CD4-positive, CD25-positive, alpha-beta regulatory T cell (primary cell): ENCODE data around the gene SH3BP2. TPM values are rescaled to one million over a fixed set of nuclear protein-coding genes. Genes with fewer than 3 reads are reported as not detected.

Experiments used
- ATAC-seq, 2 donors: fragments of 150-1000 bp; cut with Tn5 transposase; one replicate each; pipeline ENCODE4 v1.10.0; 2021; ENCODE audit warnings: low read depth in 2 of 2, moderate number of reproducible peaks in 2 of 2, moderate library complexity in 1 of 2
- DNase-seq, 3 donors: peaks; one replicate each; pipeline versions ENCODE4 v3.0.0 to v3.0.0-alpha.2; 2012 to 2022; ENCODE audit warnings: mixed read lengths in 1 of 3
- H3K27ac ChIP-seq: one replicate; pipeline ENCODE4 v1.7.0; 2013; ENCODE audit warnings: mild to moderate bottlenecking, low read length; ENCODE audit not compliant: insufficient read depth, poor library complexity, severe bottlenecking
- H3K27me3 ChIP-seq: one replicate; pipeline ENCODE4 v1.7.0; 2013; ENCODE audit warnings: low read length; ENCODE audit not compliant: control insufficient read depth, insufficient read depth
- H3K36me3 ChIP-seq: one replicate; pipeline ENCODE4 v1.7.0; 2013; ENCODE audit warnings: mild to moderate bottlenecking, low read length, moderate library complexity; ENCODE audit not compliant: control insufficient read depth, insufficient read depth
- H3K4me1 ChIP-seq: 2 replicates; pipeline ENCODE4 v1.7.0; 2013; ENCODE audit warnings: mild to moderate bottlenecking, low read length; ENCODE audit not compliant: insufficient read depth, control insufficient read depth, poor library complexity, severe bottlenecking
- H3K4me3 ChIP-seq: one replicate; pipeline ENCODE4 v1.7.0; 2013; ENCODE audit warnings: low read depth, mild to moderate bottlenecking, low read length, moderate library complexity
- H3K9me3 ChIP-seq, 2 experiments: 1 replicate in 1 of 2; 2 replicates in 1 of 2; pipeline ENCODE4 v1.7.0; 2013; ENCODE audit warnings: low read length in 2 of 2, mild to moderate bottlenecking in 1 of 2, moderate library complexity in 1 of 2; ENCODE audit not compliant: control insufficient read depth in 2 of 2
- H3K27ac Mint-ChIP-seq, 3 donors: one replicate each; pipeline ENCODE4 v1.8.0; 2020 to 2022; ENCODE audit warnings: mild to moderate bottlenecking in 3 of 3, mixed read lengths in 3 of 3, moderate library complexity in 2 of 3
- H3K27me3 Mint-ChIP-seq: one replicate; pipeline ENCODE4 v1.8.0; 2022; ENCODE audit warnings: mild to moderate bottlenecking, mixed read lengths
- H3K36me3 Mint-ChIP-seq: one replicate; pipeline ENCODE4 v1.8.0; 2020; ENCODE audit warnings: mixed read lengths
- H3K4me1 Mint-ChIP-seq, 4 donors: one replicate each; pipeline ENCODE4 v1.8.0; 2020 to 2022; ENCODE audit warnings: mixed read lengths in 4 of 4, mild to moderate bottlenecking in 1 of 4
- H3K4me3 Mint-ChIP-seq, 4 donors: one replicate each; pipeline ENCODE4 v1.8.0; 2020 to 2022; ENCODE audit warnings: mild to moderate bottlenecking in 4 of 4, mixed read lengths in 4 of 4, moderate library complexity in 3 of 4
- H3K9me3 Mint-ChIP-seq, 7 donors: one replicate each; pipeline ENCODE4 v1.8.0; 2020 to 2022; ENCODE audit warnings: mixed read lengths in 7 of 7, mild to moderate bottlenecking in 3 of 7, moderate library complexity in 2 of 7
- polyA plus RNA-seq, 4 donors: library from polyadenylated mRNA; unstranded; fragments of 300-500 nt; fragmentation: Illumina TruSeq; gene quantifications; one replicate each; pipeline ENCODE4 v1.2.3, GENCODE V29; 2021
- total RNA-seq: library from RNA; stranded (reverse); gene quantifications from one replicate; pipeline ENCODE4 v1.2.3, GENCODE V29; 2022

The SH3BP2 gene
- total and polyA plus RNA-seq, 5 donors from 2014 or later, result 7.6 to 61.7 (median 8.5) TPM

DNA sequence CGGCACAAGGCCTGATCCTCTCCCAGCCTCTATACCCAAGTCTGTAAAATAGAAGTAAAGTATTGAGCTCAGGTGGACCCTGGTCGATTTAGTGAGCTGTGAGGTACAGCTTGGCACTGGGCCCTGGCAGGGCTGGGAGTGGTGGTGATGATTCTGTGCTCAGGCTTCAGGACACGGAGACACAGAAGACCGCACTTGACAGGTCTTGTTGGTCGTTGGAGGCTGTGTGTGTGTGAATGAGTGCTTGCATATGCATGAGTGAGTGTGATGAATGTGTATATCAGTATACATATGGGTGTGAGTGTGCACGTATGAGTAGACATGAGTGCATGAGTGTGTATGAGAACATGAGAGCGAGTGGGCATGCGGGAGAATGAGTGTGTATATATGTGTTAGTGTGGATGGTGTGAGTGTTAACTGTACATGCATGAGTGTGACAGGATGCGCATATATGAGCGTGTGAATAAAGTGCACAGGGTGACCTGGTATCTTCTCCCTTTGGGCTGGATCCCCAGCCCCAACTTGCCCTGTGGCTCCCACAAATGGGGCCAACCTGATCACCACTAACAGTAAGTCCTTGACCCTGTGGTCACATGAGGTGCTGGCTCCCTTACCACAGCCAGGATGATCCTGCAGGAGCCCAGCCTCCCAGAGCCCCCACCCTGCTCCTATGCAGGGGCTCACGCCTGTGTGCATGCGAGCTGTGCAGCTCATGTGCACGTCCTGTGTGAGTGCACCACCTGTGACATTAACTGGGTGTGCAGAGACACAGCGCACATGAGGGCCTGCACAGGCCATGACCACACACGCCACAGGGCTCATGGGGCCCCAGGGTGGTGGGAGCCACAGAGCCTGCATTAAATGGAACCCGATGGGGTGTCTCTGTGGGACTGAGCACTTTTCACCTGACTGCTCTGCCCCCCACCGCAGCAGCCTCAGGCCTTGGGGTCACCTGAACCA, 20.8 kb downstream of the SH3BP2 start:
- H3K9me3 Mint-ChIP-seq, result no peaks in the 10 kb centered on the region
- no peaks in the 10 kb centered on the region for H3K27me3 Mint-ChIP-seq
- peak overlapping the region; percentile 85 for H3K4me3 ChIP-seq
- H3K36me3 Mint-ChIP-seq, result no peaks in the 10 kb centered on the region
- peak overlapping the region; percentile 88 to 98 (median 96) for H3K4me3 Mint-ChIP-seq
- peaks cover 5 to 63% (median 42%) of the 10 kb centered on the region in 4 donors for H3K4me1 Mint-ChIP-seq
- peak overlapping the region; percentile 87 for H3K27ac ChIP-seq
- H3K4me1 ChIP-seq, result peaks cover 62% of the 10 kb centered on the region
- ATAC-seq, result no peak
- no peak for DNase-seq
- H3K27me3 ChIP-seq, result no peaks in the 10 kb centered on the region
- H3K27ac Mint-ChIP-seq, result peak overlapping the region; percentile 61 to 99 (median 96)
- H3K9me3 ChIP-seq, result no peaks in the 10 kb centered on the region
- H3K36me3 ChIP-seq, result no peaks in the 10 kb centered on the region

DNA sequence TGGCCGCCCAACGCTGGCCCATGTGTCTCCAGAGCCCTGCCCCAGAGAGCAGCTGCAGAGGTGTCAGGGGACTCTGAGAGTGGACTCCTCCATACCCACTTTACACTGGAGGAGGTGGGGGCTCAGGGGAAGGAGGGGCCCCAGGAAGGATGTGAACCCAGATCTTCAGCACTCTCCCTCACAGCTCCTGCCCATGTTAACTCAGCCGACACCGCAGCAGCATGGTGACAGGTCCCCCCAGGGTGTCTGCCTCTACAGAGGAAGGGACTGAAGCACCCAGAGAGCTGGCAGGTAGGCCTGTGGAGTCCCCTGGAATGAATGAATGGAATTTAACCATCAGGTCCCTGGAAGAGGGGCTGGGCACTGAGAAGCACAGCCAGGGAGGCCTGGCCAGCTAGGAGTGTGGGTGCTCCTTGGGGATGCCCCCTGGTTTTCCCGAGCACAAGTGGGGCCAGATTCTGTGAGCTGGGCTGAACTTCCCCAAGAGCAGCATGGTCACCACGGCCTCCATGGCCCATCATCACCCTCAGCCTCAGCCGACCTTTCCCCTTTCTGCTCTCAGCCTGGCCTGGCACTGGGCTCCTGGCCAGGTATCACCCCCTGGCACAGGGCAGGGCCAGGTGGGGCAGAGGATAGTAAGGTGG, 21.9 kb downstream of the SH3BP2 start:
- no peaks in the 10 kb centered on the region for H3K27me3 Mint-ChIP-seq
- no peak for ATAC-seq

DNA sequence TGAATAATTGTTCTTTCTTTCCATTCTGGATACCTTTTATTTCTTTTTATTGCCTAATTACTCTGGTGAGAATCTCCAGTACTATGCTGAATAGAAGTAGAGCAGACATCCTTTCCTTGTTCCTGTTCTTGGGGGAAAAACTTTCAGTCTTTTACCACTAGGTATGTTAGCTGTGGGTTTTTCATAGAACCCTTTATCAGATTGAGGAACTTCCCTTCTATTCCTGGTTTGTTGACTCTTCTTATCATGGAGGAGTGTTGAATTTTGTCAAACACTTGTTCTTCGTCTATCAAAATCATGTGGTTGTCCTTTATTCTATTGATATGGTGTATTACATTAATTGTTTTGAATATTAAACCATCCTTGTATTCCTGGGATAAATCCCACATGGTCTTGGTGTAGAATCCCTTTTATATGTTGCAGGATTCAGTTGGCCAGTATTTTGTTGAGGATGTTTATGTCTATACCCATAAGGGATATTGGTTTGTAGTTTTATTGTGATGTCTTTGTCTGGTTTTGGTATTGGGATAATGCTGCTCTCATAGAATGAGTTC, 23.6 kb downstream of the SH3BP2 start:
- H3K36me3 ChIP-seq, result peaks cover 8% of the 10 kb centered on the region
- DNase-seq (no peak), ATAC-seq (no peak)
- H3K27me3 ChIP-seq, result no peaks in the 10 kb centered on the region
- Mint-ChIP-seq H3K9me3 (no peaks in the 10 kb centered on the region), H3K27ac (peak overlapping the region; percentile 83 to 90 (median 89)), H3K27me3 (no peaks in the 10 kb centered on the region), H3K4me3 (peak overlapping the region; percentile 83 to 92 (median 90)), H3K4me1 (peaks cover 5 to 76% (median 45%) of the 10 kb centered on the region in 4 donors), H3K36me3 (no peaks in the 10 kb centered on the region)
- peaks cover 65% of the 10 kb centered on the region for H3K4me1 ChIP-seq
- peak overlapping the region; percentile 1 for H3K27ac ChIP-seq
- H3K4me3 ChIP-seq, result no peak overlapping the region
- no peaks in the 10 kb centered on the region for H3K9me3 ChIP-seq

More for the DNA sequence above, 21.9 kb downstream of the SH3BP2 start:
- Mint-ChIP-seq H3K4me1 (peaks cover 5 to 73% (median 48%) of the 10 kb centered on the region in 4 donors), H3K9me3 (no peaks in the 10 kb centered on the region), H3K36me3 (no peaks in the 10 kb centered on the region), H3K4me3 (peak overlapping the region; percentile 88 to 98 (median 96)), H3K27ac (peak overlapping the region; percentile 43 to 99 (median 96))
- Histone ChIP-seq H3K36me3 (no peaks in the 10 kb centered on the region), H3K4me3 (no peak overlapping the region), H3K9me3 (no peaks in the 10 kb centered on the region), H3K4me1 (peaks cover 70% of the 10 kb centered on the region), H3K27me3 (no peaks in the 10 kb centered on the region), H3K27ac (peak overlapping the region; percentile 41)
- no peak for DNase-seq

DNA sequence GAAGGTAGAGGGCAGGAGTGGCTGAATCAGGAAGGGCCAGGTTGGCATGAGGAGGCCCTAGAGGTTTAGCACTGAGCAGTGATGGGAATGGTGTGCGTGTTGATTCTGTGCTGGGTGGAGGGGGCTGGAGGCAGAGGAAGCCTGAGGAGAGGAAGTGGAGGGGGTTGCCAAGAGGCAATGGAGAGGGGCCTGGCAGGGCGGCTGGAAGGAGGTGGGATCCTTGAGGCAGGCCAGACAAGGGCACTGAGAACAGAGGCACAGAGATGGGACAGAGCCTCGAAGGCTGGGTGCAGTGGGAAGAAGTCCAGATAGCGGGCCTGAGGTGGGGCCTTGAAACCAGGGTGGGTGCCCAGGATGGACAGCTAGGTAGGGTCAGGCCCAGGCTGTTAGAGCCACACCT, 24.3 kb downstream of the SH3BP2 start:
- Histone ChIP-seq H3K27me3 (no peaks in the 10 kb centered on the region), H3K36me3 (peaks cover 8% of the 10 kb centered on the region), H3K27ac (peak overlapping the region; percentile 1), H3K4me1 (peaks cover 59% of the 10 kb centered on the region), H3K9me3 (no peaks in the 10 kb centered on the region), H3K4me3 (no peak overlapping the region)
- Mint-ChIP-seq H3K4me1 (peaks cover 5 to 72% (median 39%) of the 10 kb centered on the region in 4 donors), H3K27me3 (no peaks in the 10 kb centered on the region), H3K9me3 (no peaks in the 10 kb centered on the region), H3K36me3 (no peaks in the 10 kb centered on the region), H3K4me3 (peak overlapping the region; percentile 83 to 92 (median 90)), H3K27ac (peak overlapping the region; percentile 89 to 94 (median 90))
- DNase-seq, result no peak
- ATAC-seq, result no peak

DNA sequence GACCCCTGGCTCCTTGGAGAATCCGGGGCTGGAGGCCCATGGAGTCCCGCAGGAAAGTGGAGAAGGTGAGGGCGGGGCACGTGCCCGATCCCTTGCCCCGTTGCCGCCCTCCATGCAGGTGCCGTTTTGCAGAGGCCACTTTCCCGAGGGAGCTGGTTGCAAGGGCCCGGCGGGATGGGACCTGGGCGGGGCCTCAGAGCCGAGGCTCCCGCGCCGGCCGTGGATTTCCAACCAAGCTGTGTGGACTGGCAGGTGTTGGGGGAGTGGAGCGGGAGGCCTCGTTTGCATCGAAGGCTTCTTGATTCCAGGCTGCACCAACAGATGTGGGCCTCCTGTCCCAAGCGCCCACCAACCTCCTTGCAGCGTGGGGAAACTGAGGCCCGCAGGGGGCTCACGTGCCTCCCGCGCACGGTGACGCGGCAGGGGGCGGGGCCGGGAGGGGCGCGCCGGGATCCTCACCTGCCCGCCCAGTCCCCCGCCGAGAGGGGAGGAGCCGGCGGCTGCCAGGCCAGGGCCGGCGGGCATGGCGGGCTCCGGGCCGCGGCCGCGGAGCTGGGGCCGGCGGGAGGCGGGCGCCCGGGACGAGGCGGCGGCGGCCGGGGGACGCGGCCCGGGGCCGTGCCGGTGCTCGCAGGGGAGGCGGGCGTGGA, 24.9 kb downstream of the SH3BP2 start:
- Histone ChIP-seq H3K36me3 (peaks cover 12% of the 10 kb centered on the region), H3K9me3 (no peaks in the 10 kb centered on the region), H3K4me1 (peaks cover 55% of the 10 kb centered on the region), H3K27ac (peak overlapping the region; percentile 33), H3K4me3 (no peak overlapping the region), H3K27me3 (no peaks in the 10 kb centered on the region)
- no peaks in the 10 kb centered on the region for H3K27me3 Mint-ChIP-seq
- H3K27ac Mint-ChIP-seq, result peak overlapping the region in 2 of 3 donors; percentile 89 to 94
- no peaks in the 10 kb centered on the region for H3K36me3 Mint-ChIP-seq
- ATAC-seq (peak; percentile 10 to 30), DNase-seq (no peak)
- H3K9me3 Mint-ChIP-seq, result no peaks in the 10 kb centered on the region
- H3K4me3 Mint-ChIP-seq, result peak overlapping the region; percentile 66 to 92 (median 86)
- peaks cover 5 to 69% (median 38%) of the 10 kb centered on the region in 4 donors for H3K4me1 Mint-ChIP-seq

DNA sequence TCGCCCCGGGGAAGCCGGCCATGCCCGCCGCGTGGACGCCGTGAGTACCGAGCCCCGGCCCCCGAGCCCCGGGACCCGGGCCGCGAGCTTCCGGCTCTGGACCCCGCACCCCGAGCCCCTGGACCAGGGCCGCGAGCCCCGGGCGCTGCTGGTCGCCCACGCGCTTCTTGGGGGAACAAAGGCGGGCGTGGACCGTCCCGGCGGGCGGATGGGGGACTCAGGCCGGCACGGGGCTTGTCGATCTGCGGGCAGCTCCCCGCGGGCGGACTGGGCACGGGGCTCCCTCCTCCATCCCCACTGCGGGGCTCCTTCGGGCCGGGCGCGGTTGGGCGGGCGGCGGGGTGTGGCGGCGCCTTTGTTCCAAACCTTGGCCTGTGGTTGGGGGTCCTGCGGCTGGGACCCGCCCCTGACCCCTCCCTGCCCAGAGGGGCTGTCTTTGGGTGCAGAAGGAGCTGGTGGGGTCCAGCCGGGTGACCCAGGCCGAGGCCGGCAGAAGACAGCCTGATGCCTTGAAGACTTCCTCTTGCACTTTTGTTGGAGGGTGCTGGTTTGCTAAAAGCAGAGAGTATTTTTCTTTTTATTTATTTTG, 25.6 kb downstream of the SH3BP2 start:
- peak overlapping the region; percentile 78 to 87 (median 82) for H3K4me3 Mint-ChIP-seq

More for the DNA sequence above, 25.6 kb downstream of the SH3BP2 start:
- Histone ChIP-seq H3K36me3 (peaks cover 12% of the 10 kb centered on the region), H3K9me3 (no peaks in the 10 kb centered on the region), H3K27me3 (no peaks in the 10 kb centered on the region), H3K4me3 (peak overlapping the region; percentile 32), H3K27ac (peak overlapping the region; percentile 33), H3K4me1 (peaks cover 52% of the 10 kb centered on the region)
- Mint-ChIP-seq H3K4me1 (peaks cover 4 to 63% (median 36%) of the 10 kb centered on the region in 4 donors), H3K27me3 (no peaks in the 10 kb centered on the region), H3K36me3 (no peaks in the 10 kb centered on the region), H3K27ac (peak overlapping the region; percentile 26 to 68 (median 36)), H3K9me3 (no peaks in the 10 kb centered on the region)
- DNase-seq, result no peak
- ATAC-seq, result no peak
